ENCODE measurements around the gene OR10A6. TPM values are rescaled to one million over a fixed set of nuclear protein-coding genes. Genes with fewer than 3 reads are reported as not detected.

Gene OR10A6
- total and polyA plus RNA-seq, 2 experiments from 2014 or later, result 0.23 TPM; not detected in 1

DNA sequence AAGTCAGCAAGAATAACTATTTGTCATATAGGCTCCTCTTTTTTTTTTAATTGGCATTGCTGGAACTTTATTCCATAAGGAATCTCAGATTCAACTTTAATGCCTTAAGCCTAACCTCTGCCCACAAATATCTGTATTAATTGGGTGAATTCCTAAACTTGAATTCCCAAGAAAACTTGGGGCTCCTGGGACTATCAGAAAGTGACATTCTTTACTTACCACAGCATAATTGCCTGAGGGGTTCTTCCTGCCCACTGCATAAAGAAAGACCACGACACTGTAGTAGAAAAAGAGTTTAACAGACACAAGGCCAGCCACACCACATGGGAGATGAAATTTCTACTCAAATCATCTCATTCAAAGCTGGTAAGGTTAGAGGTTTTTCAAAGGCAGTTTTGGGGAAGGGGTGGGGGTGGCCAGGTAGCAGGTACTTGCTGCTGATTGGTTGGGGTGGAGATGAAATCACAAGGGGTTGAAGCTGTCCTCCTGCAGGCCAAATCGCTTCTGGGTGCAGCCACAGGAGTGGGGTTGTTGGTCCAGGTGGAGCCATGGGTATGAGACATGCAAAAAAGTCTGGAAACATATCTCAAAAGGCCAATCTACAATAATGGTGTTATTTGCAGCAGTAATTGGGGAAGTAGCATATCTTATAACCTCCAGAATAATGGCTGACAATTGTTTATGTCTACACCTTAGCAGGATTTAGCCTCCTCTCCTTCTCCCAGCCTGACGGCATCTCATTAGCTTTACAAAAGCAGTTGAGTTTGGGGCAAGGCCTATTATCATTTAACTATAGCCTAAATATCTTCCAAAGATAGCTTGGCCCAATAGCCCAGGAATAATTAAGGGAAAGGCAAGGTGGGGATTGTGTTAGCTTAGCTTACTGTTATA is 38.9 kb upstream of the OR10A6 start:
- peaks cover 8% of the 10 kb centered on the region for H3K9me2 ChIP-seq (ENCODE audit: insufficient read depth)
- no peaks in the 10 kb centered on the region for H4K20me1 ChIP-seq (replicated peaks; ENCODE audit: insufficient read depth)
- no peaks in the 10 kb centered on the region for H3K9me3 Mint-ChIP-seq
- peak; percentile 85 for ATAC-seq
- TF ChIP-seq, protein P1, sequence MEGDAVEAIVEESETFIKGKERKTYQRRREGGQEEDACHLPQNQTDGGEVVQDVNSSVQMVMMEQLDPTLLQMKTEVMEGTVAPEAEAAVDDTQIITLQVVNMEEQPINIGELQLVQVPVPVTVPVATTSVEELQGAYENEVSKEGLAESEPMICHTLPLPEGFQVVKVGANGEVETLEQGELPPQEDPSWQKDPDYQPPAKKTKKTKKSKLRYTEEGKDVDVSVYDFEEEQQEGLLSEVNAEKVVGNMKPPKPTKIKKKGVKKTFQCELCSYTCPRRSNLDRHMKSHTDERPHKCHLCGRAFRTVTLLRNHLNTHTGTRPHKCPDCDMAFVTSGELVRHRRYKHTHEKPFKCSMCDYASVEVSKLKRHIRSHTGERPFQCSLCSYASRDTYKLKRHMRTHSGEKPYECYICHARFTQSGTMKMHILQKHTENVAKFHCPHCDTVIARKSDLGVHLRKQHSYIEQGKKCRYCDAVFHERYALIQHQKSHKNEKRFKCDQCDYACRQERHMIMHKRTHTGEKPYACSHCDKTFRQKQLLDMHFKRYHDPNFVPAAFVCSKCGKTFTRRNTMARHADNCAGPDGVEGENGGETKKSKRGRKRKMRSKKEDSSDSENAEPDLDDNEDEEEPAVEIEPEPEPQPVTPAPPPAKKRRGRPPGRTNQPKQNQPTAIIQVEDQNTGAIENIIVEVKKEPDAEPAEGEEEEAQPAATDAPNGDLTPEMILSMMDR (conservative IDR thresholded peaks at IDR 0.05; ENCODE audit: low read depth in 2 of 2), result no peak
- TF ChIP-seq, protein P2, sequence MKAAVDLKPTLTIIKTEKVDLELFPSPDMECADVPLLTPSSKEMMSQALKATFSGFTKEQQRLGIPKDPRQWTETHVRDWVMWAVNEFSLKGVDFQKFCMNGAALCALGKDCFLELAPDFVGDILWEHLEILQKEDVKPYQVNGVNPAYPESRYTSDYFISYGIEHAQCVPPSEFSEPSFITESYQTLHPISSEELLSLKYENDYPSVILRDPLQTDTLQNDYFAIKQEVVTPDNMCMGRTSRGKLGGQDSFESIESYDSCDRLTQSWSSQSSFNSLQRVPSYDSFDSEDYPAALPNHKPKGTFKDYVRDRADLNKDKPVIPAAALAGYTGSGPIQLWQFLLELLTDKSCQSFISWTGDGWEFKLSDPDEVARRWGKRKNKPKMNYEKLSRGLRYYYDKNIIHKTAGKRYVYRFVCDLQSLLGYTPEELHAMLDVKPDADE (IDR thresholded peaks at IDR 0.05), result no peak
- TF ChIP-seq CREB1 (CRISPR knock-in tag; IDR thresholded peaks at IDR 0.05; ENCODE audit: low read depth), result peak; percentile 25; the same call in 1 of the 2 replicates
- TF ChIP-seq EZH2 (IDR thresholded peaks at IDR 0.05; ENCODE audit: low read depth, unreplicated experiment), result no peak
- TF ChIP-seq REST (IDR thresholded peaks at IDR 0.05; ENCODE audit: unreplicated experiment), result no peak
- TF ChIP-seq ZNF331 (CRISPR knock-in tag; IDR thresholded peaks at IDR 0.05; ENCODE audit: low read depth), result no peak
- peak; percentile 73 for TF ChIP-seq POLR2AphosphoS5 (IDR thresholded peaks at IDR 0.05; ENCODE audit: low read depth)
- no peak for TF ChIP-seq JUNB (IDR thresholded peaks at IDR 0.05; ENCODE audit: unreplicated experiment)
- no peak for TF ChIP-seq EZH2phosphoT487 (IDR thresholded peaks at IDR 0.05; ENCODE audit: unreplicated experiment)
- TF ChIP-seq ZNF114 (CRISPR knock-in tag; IDR thresholded peaks at IDR 0.05), result 0 out of 2 replicates have a peak, but pooled peaks have one; percentile 67
- TF ChIP-seq STAT1 (IDR thresholded peaks at IDR 0.05; ENCODE audit: unreplicated experiment), result no peak
- TF ChIP-seq, protein P3, sequence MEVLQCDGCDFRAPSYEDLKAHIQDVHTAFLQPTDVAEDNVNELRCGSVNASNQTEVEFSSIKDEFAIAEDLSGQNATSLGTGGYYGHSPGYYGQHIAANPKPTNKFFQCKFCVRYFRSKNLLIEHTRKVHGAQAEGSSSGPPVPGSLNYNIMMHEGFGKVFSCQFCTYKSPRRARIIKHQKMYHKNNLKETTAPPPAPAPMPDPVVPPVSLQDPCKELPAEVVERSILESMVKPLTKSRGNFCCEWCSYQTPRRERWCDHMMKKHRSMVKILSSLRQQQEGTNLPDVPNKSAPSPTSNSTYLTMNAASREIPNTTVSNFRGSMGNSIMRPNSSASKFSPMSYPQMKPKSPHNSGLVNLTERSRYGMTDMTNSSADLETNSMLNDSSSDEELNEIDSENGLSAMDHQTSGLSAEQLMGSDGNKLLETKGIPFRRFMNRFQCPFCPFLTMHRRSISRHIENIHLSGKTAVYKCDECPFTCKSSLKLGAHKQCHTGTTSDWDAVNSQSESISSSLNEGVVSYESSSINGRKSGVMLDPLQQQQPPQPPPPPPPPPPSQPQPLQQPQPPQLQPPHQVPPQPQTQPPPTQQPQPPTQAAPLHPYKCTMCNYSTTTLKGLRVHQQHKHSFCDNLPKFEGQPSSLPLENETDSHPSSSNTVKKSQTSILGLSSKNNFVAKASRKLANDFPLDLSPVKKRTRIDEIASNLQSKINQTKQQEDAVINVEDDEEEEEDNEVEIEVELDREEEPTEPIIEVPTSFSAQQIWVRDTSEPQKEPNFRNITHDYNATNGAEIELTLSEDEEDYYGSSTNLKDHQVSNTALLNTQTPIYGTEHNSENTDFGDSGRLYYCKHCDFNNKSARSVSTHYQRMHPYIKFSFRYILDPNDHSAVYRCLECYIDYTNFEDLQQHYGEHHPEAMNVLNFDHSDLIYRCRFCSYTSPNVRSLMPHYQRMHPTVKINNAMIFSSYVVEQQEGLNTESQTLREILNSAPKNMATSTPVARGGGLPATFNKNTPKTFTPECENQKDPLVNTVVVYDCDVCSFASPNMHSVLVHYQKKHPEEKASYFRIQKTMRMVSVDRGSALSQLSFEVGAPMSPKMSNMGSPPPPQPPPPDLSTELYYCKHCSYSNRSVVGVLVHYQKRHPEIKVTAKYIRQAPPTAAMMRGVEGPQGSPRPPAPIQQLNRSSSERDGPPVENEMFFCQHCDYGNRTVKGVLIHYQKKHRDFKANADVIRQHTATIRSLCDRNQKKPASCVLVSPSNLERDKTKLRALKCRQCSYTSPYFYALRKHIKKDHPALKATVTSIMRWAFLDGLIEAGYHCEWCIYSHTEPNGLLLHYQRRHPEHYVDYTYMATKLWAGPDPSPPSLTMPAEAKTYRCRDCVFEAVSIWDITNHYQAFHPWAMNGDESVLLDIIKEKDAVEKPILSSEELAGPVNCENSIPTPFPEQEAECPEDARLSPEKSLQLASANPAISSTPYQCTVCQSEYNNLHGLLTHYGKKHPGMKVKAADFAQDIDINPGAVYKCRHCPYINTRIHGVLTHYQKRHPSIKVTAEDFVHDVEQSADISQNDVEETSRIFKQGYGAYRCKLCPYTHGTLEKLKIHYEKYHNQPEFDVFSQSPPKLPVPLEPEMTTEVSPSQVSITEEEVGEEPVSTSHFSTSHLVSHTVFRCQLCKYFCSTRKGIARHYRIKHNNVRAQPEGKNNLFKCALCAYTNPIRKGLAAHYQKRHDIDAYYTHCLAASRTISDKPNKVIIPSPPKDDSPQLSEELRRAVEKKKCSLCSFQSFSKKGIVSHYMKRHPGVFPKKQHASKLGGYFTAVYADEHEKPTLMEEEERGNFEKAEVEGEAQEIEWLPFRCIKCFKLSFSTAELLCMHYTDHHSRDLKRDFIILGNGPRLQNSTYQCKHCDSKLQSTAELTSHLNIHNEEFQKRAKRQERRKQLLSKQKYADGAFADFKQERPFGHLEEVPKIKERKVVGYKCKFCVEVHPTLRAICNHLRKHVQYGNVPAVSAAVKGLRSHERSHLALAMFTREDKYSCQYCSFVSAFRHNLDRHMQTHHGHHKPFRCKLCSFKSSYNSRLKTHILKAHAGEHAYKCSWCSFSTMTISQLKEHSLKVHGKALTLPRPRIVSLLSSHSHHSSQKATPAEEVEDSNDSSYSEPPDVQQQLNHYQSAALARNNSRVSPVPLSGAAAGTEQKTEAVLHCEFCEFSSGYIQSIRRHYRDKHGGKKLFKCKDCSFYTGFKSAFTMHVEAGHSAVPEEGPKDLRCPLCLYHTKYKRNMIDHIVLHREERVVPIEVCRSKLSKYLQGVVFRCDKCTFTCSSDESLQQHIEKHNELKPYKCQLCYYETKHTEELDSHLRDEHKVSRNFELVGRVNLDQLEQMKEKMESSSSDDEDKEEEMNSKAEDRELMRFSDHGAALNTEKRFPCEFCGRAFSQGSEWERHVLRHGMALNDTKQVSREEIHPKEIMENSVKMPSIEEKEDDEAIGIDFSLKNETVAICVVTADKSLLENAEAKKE (CRISPR knock-in tag; IDR thresholded peaks at IDR 0.05), result peak; percentile 64
- TF ChIP-seq NANOG (IDR thresholded peaks at IDR 0.05; ENCODE audit: borderline replicate concordance), result no peak
- H3K4me3 ChIP-seq, result peak overlapping the region; percentile 47
- peaks cover 37% of the 10 kb centered on the region for H3K4me1 ChIP-seq (ENCODE audit: insufficient read depth)
- H3K27me3 ChIP-seq (ENCODE audit: insufficient read depth), result no peaks in the 10 kb centered on the region
- no peaks in the 10 kb centered on the region for H3K36me3 ChIP-seq (ENCODE audit: insufficient read depth)
- peaks cover 6% of the 10 kb centered on the region for H3K27me3 Mint-ChIP-seq (ENCODE audit: insufficient read depth, low read depth, poor library complexity)
- peak; percentile 64 for DNase-seq (ENCODE audit: low spot score)
- H3K27ac Mint-ChIP-seq, result peak overlapping the region; percentile 87
- 0 out of 2 replicates have a peak, but pooled peaks cover 3% of the 10 kb centered on the region for H3F3A ChIP-seq (replicated peaks; ENCODE audit: low read depth)
- H3K36me3 Mint-ChIP-seq (ENCODE audit: low read depth), result peaks cover 4% of the 10 kb centered on the region; the same call in 1 of the 3 replicates
- peak overlapping the region; percentile 92 for H3K27ac ChIP-seq (ENCODE audit: low read depth)
- peaks cover 40% of the 10 kb centered on the region for H3K4me1 Mint-ChIP-seq
- no peak overlapping the region for H2AFZ ChIP-seq
- H3K4me3 Mint-ChIP-seq, result peak overlapping the region; percentile 42
- peak overlapping the region; percentile 77 for H3K4me2 ChIP-seq
- peaks cover 17% of the 10 kb centered on the region for H3K79me2 ChIP-seq (replicated peaks; ENCODE audit: insufficient read depth)
